Endodermal cell (in vitro differentiated cells): ENCODE measurements around the gene NOVA2. TPM values are rescaled to one million over a fixed set of nuclear protein-coding genes. Genes with fewer than 3 reads are reported as not detected.

Experiments
- DNase-seq: peaks from one replicate; pipeline ENCODE4 v3.0.0-alpha.2; 2017
- H3K27ac ChIP-seq: 2 replicates; pipeline ENCODE4 v1.5.1; 2013; ENCODE audit warnings: mild to moderate bottlenecking, low read depth, low read length, moderate library complexity
- H3K27me3 ChIP-seq: 2 replicates; pipeline ENCODE4 v1.6.1; 2013; ENCODE audit warnings: mild to moderate bottlenecking, low read length, moderate library complexity; ENCODE audit not compliant: insufficient read depth, control insufficient read depth, poor library complexity, severe bottlenecking
- H3K36me3 ChIP-seq: 2 replicates; pipeline ENCODE4 v1.7.0; 2013; ENCODE audit warnings: mild to moderate bottlenecking, low read length, moderate library complexity; ENCODE audit not compliant: control insufficient read depth, insufficient read depth
- H3K4me1 ChIP-seq: one replicate; pipeline ENCODE4 v1.7.0; 2013; ENCODE audit warnings: low read length; ENCODE audit not compliant: control insufficient read depth, insufficient read depth
- H3K4me3 ChIP-seq: 2 replicates; pipeline ENCODE4 v1.5.1; 2013; ENCODE audit warnings: mild to moderate bottlenecking, low read length, moderate library complexity
- H3K9ac ChIP-seq: 2 replicates; pipeline ENCODE4 v1.6.1; 2013; ENCODE audit warnings: mild to moderate bottlenecking, low read length, moderate library complexity; ENCODE audit not compliant: poor library complexity, severe bottlenecking; ENCODE audit errors: extremely low read depth
- H3K9me3 ChIP-seq: 2 replicates; pipeline ENCODE4 v1.6.1; 2013; ENCODE audit warnings: mild to moderate bottlenecking, low read length, moderate library complexity; ENCODE audit not compliant: control insufficient read depth
- H3K27ac Mint-ChIP-seq: 2 replicates; pipeline ENCODE4 v1.8.0; 2020; ENCODE audit warnings: mixed read lengths
- H3K27me3 Mint-ChIP-seq: 2 replicates; pipeline ENCODE4 v1.8.0; 2021; ENCODE audit warnings: mild to moderate bottlenecking, mixed read lengths; ENCODE audit not compliant: insufficient read depth
- H3K36me3 Mint-ChIP-seq: 2 replicates; pipeline ENCODE4 v1.8.0; 2020; ENCODE audit warnings: low read depth, mixed read lengths
- H3K4me1 Mint-ChIP-seq: 2 replicates; pipeline ENCODE4 v1.8.0; 2020; ENCODE audit warnings: mixed read lengths
- H3K4me3 Mint-ChIP-seq: 2 replicates; pipeline ENCODE4 v1.8.0; 2020; ENCODE audit warnings: mild to moderate bottlenecking, moderate library complexity, mixed read lengths
- H3K9me3 Mint-ChIP-seq: 2 replicates; pipeline ENCODE4 v1.8.0; 2020; ENCODE audit warnings: mild to moderate bottlenecking, mixed read lengths
- CTCF ChIP-seq: fragments of 200-600 bp; sonication (generic); conservative IDR thresholded peaks from 2 replicates; pipeline ENCODE4 v1.5.0; 2021; ENCODE audit warnings: antibody characterized with exemption, mild to moderate bottlenecking
- WGBS, 2 experiments: methylation state at CpG; one replicate each; pipeline versions ENCODE4 v1.1.5 to v1.1.7; 2013; ENCODE audit warnings: missing lambda C conversion rate in 2 of 2, mixed read lengths in 1 of 2; ENCODE audit not compliant: insufficient coverage in 1 of 2, insufficient read length in 1 of 2; 5-methylcytosine and 5-hydroxymethylcytosine counted together
- total RNA-seq, 2 donors: library from RNA; stranded (reverse); fragmentation: NEBNext Ultra II Directional in 1 of 2; extraction: Animal tissue kit (Norgen Biotek cat#: 25700) in 1 of 2; gene quantifications; 2 replicates in 1 of 2; 3 replicates in 1 of 2; pipeline ENCODE4 v1.2.1, GENCODE V29; 2021

The NOVA2 gene
- total RNA-seq, 2 donors from 2014 or later, result 0.64 to 0.91 TPM

DNA sequence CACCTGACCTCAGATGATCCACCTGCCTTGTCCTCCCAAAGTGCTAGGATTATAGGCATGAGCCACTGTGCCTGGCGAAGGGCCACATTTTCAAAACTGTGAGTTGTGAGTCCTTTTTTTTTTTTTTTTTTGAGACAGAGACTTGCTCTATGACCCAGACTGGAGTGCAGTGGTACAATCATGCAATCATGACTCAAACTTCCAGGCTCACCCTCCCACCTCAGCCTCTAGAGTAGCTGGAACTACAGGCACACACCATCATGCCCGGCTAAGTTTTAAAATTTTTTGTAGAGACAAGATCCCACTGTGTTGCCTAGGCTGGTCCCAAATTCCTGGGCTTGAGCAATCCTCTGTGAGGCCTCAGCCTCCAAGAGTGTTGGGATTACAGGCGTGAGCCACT lies 67.4 kb downstream of the NOVA2 start:
- H3K9ac ChIP-seq, result no peak overlapping the region
- H3K4me3 ChIP-seq, result no peak overlapping the region
- WGBS, 2 experiments, result 85 to 92% methylated on average over 3 of the region's 3 CpGs
- H3K4me1 Mint-ChIP-seq, result no peaks in the 10 kb centered on the region
- no peak for DNase-seq
- H3K4me1 ChIP-seq, result no peaks in the 10 kb centered on the region
- no peaks in the 10 kb centered on the region for H3K9me3 Mint-ChIP-seq
- H3K4me3 Mint-ChIP-seq, result no peak overlapping the region
- no peak for TF ChIP-seq CTCF
- H3K27me3 Mint-ChIP-seq, result peaks cover 7% of the 10 kb centered on the region
- no peaks in the 10 kb centered on the region for H3K36me3 ChIP-seq
- no peaks in the 10 kb centered on the region for H3K9me3 ChIP-seq
- H3K27ac ChIP-seq, result no peak overlapping the region
- H3K27me3 ChIP-seq, result no peaks in the 10 kb centered on the region
- H3K27ac Mint-ChIP-seq, result no peak overlapping the region
- H3K36me3 Mint-ChIP-seq, result no peaks in the 10 kb centered on the region

GRCh38 chr19:45905011-45905410 lies 68.7 kb downstream of the NOVA2 start:
- no peak overlapping the region for H3K27ac Mint-ChIP-seq
- no peak for TF ChIP-seq CTCF
- WGBS, 2 experiments, result 86 to 89% methylated on average over 7 to 10 of the region's 10 CpGs

GRCh38 chr19:45902651-45903625 lies 70.7 kb downstream of the NOVA2 start:
- H3K36me3 ChIP-seq, result peaks cover 13% of the 10 kb centered on the region
- peak overlapping the region; percentile 75 for H3K27ac ChIP-seq
- peaks cover 25% of the 10 kb centered on the region for H3K36me3 Mint-ChIP-seq

More at GRCh38 chr19:45905011-45905410, 68.7 kb downstream of the NOVA2 start:
- Histone ChIP-seq H3K27me3 (no peaks in the 10 kb centered on the region), H3K4me1 (no peaks in the 10 kb centered on the region), H3K36me3 (peaks cover 2% of the 10 kb centered on the region), H3K9ac (no peak overlapping the region), H3K27ac (no peak overlapping the region), H3K9me3 (no peaks in the 10 kb centered on the region), H3K4me3 (no peak overlapping the region)
- peaks cover 9% of the 10 kb centered on the region for H3K36me3 Mint-ChIP-seq
- H3K27me3 Mint-ChIP-seq, result peaks cover 15% of the 10 kb centered on the region
- H3K4me3 Mint-ChIP-seq, result no peak overlapping the region
- H3K9me3 Mint-ChIP-seq, result no peaks in the 10 kb centered on the region
- DNase-seq, result no peak
- H3K4me1 Mint-ChIP-seq, result peaks cover 4% of the 10 kb centered on the region

More at GRCh38 chr19:45902651-45903625, 70.7 kb downstream of the NOVA2 start:
- H3K9me3 Mint-ChIP-seq, result no peaks in the 10 kb centered on the region
- Histone ChIP-seq H3K9ac (peak overlapping the region; percentile 28), H3K4me3 (peak overlapping the region; percentile 95), H3K4me1 (no peaks in the 10 kb centered on the region), H3K27me3 (no peaks in the 10 kb centered on the region), H3K9me3 (no peaks in the 10 kb centered on the region)
- no peak for TF ChIP-seq CTCF
- H3K27ac Mint-ChIP-seq, result no peak overlapping the region
- peak; percentile 100 for DNase-seq
- H3K4me1 Mint-ChIP-seq, result peaks cover 4% of the 10 kb centered on the region
- peaks cover 15% of the 10 kb centered on the region for H3K27me3 Mint-ChIP-seq
- 6% methylated on average over 28 to 73 of the region's 73 CpGs for WGBS, 2 experiments
- peak overlapping the region; percentile 81 for H3K4me3 Mint-ChIP-seq
